H1 (cell line): ENCODE measurements around the gene BCL2A1. TPM values are rescaled to one million over a fixed set of nuclear protein-coding genes. Genes with fewer than 3 reads are reported as not detected.

ENCODE experiments used
- ATF3 ChIP-seq: IDR thresholded peaks from 2 replicates; pipeline ENCODE4 v1.6.1; 2011; ENCODE audit warnings: low read depth, mild to moderate bottlenecking, low read length; ENCODE audit not compliant: insufficient read depth
- GTF2F1 ChIP-seq: IDR thresholded peaks from 2 replicates; pipeline ENCODE4 v1.6.1; 2012; ENCODE audit warnings: low read depth, low read length, improper control_type of control experiment, borderline replicate concordance
- POLR2A ChIP-seq, 2 experiments: IDR thresholded peaks; 1 replicate in 1 of 2; 2 replicates in 1 of 2; pipeline ENCODE4 v1.6.1; 2011; ENCODE audit warnings: low read depth in 2 of 2, low read length in 2 of 2, mild to moderate bottlenecking in 2 of 2; ENCODE audit errors: control extremely low read depth in 1 of 2
- POLR2AphosphoS5 ChIP-seq: IDR thresholded peaks from 2 replicates; pipeline ENCODE4 v1.6.1; 2011; ENCODE audit warnings: low read depth, low read length
- TAF1 ChIP-seq: IDR thresholded peaks from 2 replicates; pipeline ENCODE4 v1.6.1; 2011; ENCODE audit warnings: mild to moderate bottlenecking, low read depth, low read length
- TCF12 ChIP-seq: IDR thresholded peaks from 2 replicates; pipeline ENCODE4 v1.6.1; 2011; ENCODE audit warnings: low read depth, mild to moderate bottlenecking, low read length
- YY1 ChIP-seq: IDR thresholded peaks from 2 replicates; pipeline ENCODE4 v1.6.1; 2011; ENCODE audit warnings: low read depth, mild to moderate bottlenecking, low read length
- polyA plus RNA-seq, 7 experiments: library from polyadenylated mRNA; depleted of rRNA in 3 of 7; stranded (reverse) in 5 of 7; unstranded in 2 of 7; fragments of >200 nt in 5 of 7; fragments of 200-250 nt in 2 of 7; gene quantifications; 1 replicate in 5 of 7; 2 replicates in 1 of 7; 4 replicates in 1 of 7; pipeline versions ENCODE4 v1.2.1 to v1.2.3, GENCODE V29; 2011 to 2013; ENCODE audit warnings: missing spikeins in 2 of 7, mixed read lengths in 2 of 7
- total RNA-seq: library from RNA; stranded (reverse); fragmentation: NEBNext Ultra II Directional; extraction: Animal tissue kit (Norgen Biotek cat#: 25700); gene quantifications from 2 replicates; pipeline ENCODE4 v1.2.1, GENCODE V29; 2021

Gene BCL2A1
- total and polyA plus RNA-seq, 2 of the 8 experiments (the other 6 are each of a cell fraction or from before 2014, with no cell fraction given) = not detected

DNA sequence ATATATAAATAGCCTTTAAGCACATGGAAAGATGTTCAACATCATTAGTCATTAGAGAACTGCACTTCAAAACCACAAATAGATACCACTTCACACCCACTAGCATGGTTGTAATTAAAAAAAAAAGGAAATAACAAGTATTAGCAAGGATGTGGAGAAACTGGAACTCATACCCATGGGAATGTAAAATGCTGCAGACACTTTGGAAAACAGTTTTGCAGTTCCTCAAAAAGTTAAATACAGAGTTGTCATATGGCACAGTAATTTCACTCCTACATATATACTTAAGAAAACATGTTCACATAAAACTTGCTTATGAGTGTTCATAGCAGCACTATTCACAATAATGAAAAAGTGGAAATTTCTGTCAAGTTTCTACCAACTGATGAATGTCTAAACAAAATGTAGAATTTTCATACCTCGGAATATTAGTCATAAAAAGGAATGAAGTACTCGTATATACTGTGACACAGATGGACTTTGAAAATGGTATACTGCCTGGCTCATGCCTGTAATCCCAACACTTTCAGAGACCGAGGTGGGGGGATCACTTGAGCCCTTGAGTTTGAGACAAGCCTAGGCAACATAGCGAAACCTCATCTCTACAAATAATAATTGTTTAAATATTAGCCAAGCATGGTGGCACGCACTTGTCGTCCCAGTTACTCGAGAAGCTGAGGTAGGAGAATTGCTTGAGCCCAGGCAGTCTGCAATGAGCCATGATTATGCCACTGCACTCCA is 28.1 kb downstream of the BCL2A1 start (continued):
- TF ChIP-seq YY1 (no peak), TCF12 (no peak), POLR2AphosphoS5 (no peak), TAF1 (no peak), ATF3 (no peak), POLR2A (IDR thresholded peaks at IDR 0.05; ENCODE audit: control extremely low read depth in 1 of 2, low read depth in 2 of 2, low read length in 2 of 2) (no peak), GTF2F1 (no peak)
